ENCODE results near the gene CALM3.

The CALM3 gene

GRCh38 chr19:46615966-46616365 is 14.8 kb downstream of the CALM3 start:
- no peak for TF ChIP-seq CTCF (IDR thresholded peaks at IDR 0.05; ENCODE audit: extremely low read depth, missing control alignments)
- DNase-seq (ENCODE audit: low spot score), result no peak

GRCh38 chr19:46616631-46617322 is 15.6 kb downstream of the CALM3 start:
- DNase-seq (ENCODE audit: low spot score), result no peak

GRCh38 chr19:46617601-46618000 is 16.5 kb downstream of the CALM3 start:
- TF ChIP-seq CTCF (IDR thresholded peaks at IDR 0.05; ENCODE audit: extremely low read depth, missing control alignments), result no peak
- no peak for DNase-seq (ENCODE audit: low spot score)

More at GRCh38 chr19:46616631-46617322, 15.6 kb downstream of the CALM3 start:
- TF ChIP-seq CTCF (IDR thresholded peaks at IDR 0.05; ENCODE audit: extremely low read depth, missing control alignments), result peak; percentile 83

- no peak for DNase-seq (ENCODE audit: low spot score)
- no peak for TF ChIP-seq CTCF (IDR thresholded peaks at IDR 0.05; ENCODE audit: extremely low read depth, missing control alignments)
These were observed 17.6 kb downstream of the CALM3 start for GRCh38 chr19:46618670-46619231.

- no peak for TF ChIP-seq CTCF (IDR thresholded peaks at IDR 0.05; ENCODE audit: extremely low read depth, missing control alignments)
- no peak for DNase-seq (ENCODE audit: low spot score)
These were observed 19.1 kb downstream of the CALM3 start for GRCh38 chr19:46620267-46620666.

GRCh38 chr19:46620716-46621115 is 19.6 kb downstream of the CALM3 start:
- no peak for TF ChIP-seq CTCF (IDR thresholded peaks at IDR 0.05; ENCODE audit: extremely low read depth, missing control alignments)
- DNase-seq (ENCODE audit: low spot score), result no peak

- no peak for DNase-seq (ENCODE audit: low spot score)
- no peak for TF ChIP-seq CTCF (IDR thresholded peaks at IDR 0.05; ENCODE audit: extremely low read depth, missing control alignments)
These were observed 20.3 kb downstream of the CALM3 start for GRCh38 chr19:46621191-46622117.

All from GM20000 (cell line).